HTERT RPE-1 (cell line): ENCODE measurements around the gene HOXA1.

Experiments
- in situ Hi-C: fragments of 300-500 bp; cut with MboI; formaldehyde crosslinking; loops from 4 replicates; pipeline ENCODE4 v1.14.3; 2020; ENCODE audit warnings: low sequenced_read_pairs

The HOXA1 gene

GRCh38 chr7:27094304-27095049 is 1.3 kb downstream of the HOXA1 start:
- in situ Hi-C loops = no loop called here

- in situ Hi-C loops = no loop called here
Observed at GRCh38 chr7:27093184-27093895, 2.5 kb downstream of the HOXA1 start.

GRCh38 chr7:27092819-27093110 is 3.0 kb downstream of the HOXA1 start:
- in situ Hi-C loops = no loop called here

- in situ Hi-C loops = no loop called here
Observed at GRCh38 chr7:27091941-27092818, 3.6 kb downstream of the HOXA1 start.

GRCh38 chr7:27091105-27091504 is 4.7 kb downstream of the HOXA1 start:
- in situ Hi-C loops = no loop called here

- in situ Hi-C loops = no loop called here
Observed at GRCh38 chr7:27088002-27088922, 7.5 kb downstream of the HOXA1 start.

GRCh38 chr7:27083646-27084045 is 12.2 kb downstream of the HOXA1 start:
- in situ Hi-C loops = no loop called here

GRCh38 chr7:27082171-27082570 is 13.6 kb downstream of the HOXA1 start:
- in situ Hi-C loops = no loop called here

GRCh38 chr7:27080844-27081436 is 14.9 kb downstream of the HOXA1 start:
- in situ Hi-C loops = no loop called here

GRCh38 chr7:27079234-27079975 is 16.4 kb downstream of the HOXA1 start:
- in situ Hi-C loops = no loop called here

GRCh38 chr7:27078616-27079233 is 17.1 kb downstream of the HOXA1 start:
- in situ Hi-C loops = no loop called here

- in situ Hi-C loops = no loop called here
Observed at GRCh38 chr7:27073076-27073475, 22.7 kb downstream of the HOXA1 start.

- in situ Hi-C loops = no loop called here
Observed at GRCh38 chr7:27071622-27072390, 24.0 kb downstream of the HOXA1 start.

- in situ Hi-C loops = no loop called here
Observed at GRCh38 chr7:27068259-27068658, 27.5 kb downstream of the HOXA1 start.

- in situ Hi-C loops = no loop called here
Observed at GRCh38 chr7:27066148-27066547, 29.7 kb downstream of the HOXA1 start.

GRCh38 chr7:27065709-27066108 is 30.1 kb downstream of the HOXA1 start:
- in situ Hi-C loops = no loop called here

GRCh38 chr7:27064661-27065060 is 31.1 kb downstream of the HOXA1 start:
- in situ Hi-C loops = no loop called here

GRCh38 chr7:27064159-27064558 is 31.6 kb downstream of the HOXA1 start:
- in situ Hi-C loops = no loop called here
